Neuron (in vitro differentiated cells): ENCODE measurements around the gene RBP7.

ENCODE experiments used
- H2AFZ ChIP-seq: one replicate; pipeline ENCODE4 v1.6.1; 2013; ENCODE audit warnings: low read depth, mild to moderate bottlenecking, inconsistent platforms, low read length, moderate library complexity
- H3K27me3 ChIP-seq: one replicate; pipeline ENCODE4 v1.6.1; 2013; ENCODE audit warnings: low read length; ENCODE audit not compliant: insufficient read depth
- H3K36me3 ChIP-seq: one replicate; pipeline ENCODE4 v1.6.1; 2013; ENCODE audit warnings: low read length; ENCODE audit not compliant: insufficient read depth
- H3K4me1 ChIP-seq: one replicate; pipeline ENCODE4 v1.6.1; 2013; ENCODE audit warnings: low read length; ENCODE audit not compliant: insufficient read depth
- H3K4me3 ChIP-seq: 2 replicates; pipeline ENCODE4 v1.5.1; 2013; ENCODE audit warnings: mild to moderate bottlenecking, low read length, moderate library complexity
- H3K9me3 ChIP-seq: one replicate; pipeline ENCODE4 v1.6.1; 2013; ENCODE audit warnings: low read length

Gene RBP7

DNA sequence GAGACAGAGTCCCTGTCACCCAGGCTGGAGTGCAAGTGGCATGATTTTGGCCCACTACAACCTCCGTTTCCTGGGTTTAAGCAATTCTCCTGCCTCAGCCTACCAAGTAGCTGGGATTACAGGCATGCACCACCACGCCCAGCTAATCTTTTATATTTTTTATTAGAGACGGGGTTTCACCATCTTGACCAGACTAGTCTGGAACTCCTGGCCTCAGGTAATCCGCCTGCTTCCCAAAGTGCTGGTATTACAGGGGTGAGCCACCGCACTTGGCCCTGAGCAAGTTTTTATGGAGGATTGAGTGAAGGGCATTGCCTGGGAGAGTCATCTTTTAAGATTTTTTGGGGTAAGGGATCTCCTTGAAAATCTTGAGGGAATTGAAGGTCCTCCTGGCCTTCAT lies 64.2 kb downstream of the RBP7 start:
- peaks cover 2% of the 10 kb centered on the region for H3K36me3 ChIP-seq
- H3K4me3 ChIP-seq: no peak overlapping the region
- H3K4me1 ChIP-seq: peaks cover 7% of the 10 kb centered on the region
- no peak overlapping the region for H2AFZ ChIP-seq
- no peaks in the 10 kb centered on the region for H3K27me3 ChIP-seq
- peaks cover 2% of the 10 kb centered on the region for H3K9me3 ChIP-seq

DNA sequence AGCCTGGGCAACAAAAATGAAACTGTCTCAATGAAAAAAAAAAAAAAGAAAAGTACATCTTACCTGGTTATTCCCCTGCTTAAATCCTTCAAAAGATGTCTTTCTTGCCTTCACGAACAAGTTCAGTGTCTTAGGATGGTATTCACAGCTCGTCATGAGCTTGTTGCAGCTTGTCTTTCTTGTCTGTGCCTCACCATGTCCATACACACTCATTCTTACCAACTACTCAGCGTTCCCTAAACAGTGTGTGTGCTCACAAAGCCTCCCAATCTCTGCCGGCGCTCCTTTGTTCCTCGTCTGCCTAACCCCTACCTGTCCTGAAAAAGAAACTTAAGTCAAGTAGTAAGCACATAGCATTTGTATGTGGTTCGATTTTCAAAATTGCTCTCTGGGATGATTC lies 66.8 kb downstream of the RBP7 start:
- Histone ChIP-seq H2AFZ (no peak overlapping the region), H3K27me3 (no peaks in the 10 kb centered on the region), H3K4me1 (peaks cover 7% of the 10 kb centered on the region), H3K36me3 (peaks cover 2% of the 10 kb centered on the region), H3K9me3 (no peaks in the 10 kb centered on the region), H3K4me3 (no peak overlapping the region)

DNA sequence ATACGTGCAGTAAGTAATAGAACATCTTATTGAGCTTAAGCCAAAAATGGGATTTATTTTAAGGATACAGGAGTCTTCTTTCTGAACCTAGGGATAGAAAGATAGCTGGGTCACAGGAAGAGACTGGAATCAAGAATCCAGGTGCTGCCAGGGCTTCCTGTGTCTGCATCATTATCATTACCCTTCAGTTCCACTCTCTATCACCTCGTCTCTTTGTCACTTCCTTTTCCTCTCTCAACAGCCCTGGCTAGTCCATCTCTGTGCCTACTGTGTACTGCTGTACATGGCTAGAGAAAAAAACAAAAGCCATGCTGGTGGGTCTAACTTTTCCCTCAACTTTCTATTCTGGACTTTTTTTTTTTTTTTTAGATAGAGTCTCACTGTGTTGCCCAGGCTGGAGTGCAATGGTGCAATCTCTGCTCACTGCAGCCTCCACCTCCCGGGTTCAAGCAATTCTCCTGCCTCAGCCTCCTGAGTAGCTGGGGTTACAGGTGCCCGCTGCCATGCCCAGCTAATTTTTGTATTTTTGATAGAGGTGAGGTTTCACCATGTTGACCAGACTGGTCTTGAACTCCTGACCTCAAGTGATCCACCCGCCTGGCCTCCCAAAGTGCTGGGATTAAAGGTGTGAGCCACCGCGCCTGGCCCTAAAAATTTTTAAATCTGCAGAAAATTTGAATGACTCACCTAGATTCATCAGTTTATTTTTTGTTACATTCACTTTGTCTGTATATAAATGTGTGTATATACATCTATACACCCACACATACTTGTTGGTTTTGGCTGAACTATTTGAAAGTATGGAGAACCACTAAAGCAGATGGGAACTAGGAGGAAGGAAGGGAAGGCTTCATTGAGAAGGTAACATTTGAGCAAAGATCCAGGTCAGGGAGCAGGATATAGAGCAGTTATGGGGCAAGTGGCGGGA lies 67.7 kb downstream of the RBP7 start:
- Histone ChIP-seq H3K36me3 (no peaks in the 10 kb centered on the region), H3K27me3 (no peaks in the 10 kb centered on the region), H3K4me3 (no peak overlapping the region), H3K4me1 (peaks cover 7% of the 10 kb centered on the region), H2AFZ (no peak overlapping the region), H3K9me3 (no peaks in the 10 kb centered on the region)

DNA sequence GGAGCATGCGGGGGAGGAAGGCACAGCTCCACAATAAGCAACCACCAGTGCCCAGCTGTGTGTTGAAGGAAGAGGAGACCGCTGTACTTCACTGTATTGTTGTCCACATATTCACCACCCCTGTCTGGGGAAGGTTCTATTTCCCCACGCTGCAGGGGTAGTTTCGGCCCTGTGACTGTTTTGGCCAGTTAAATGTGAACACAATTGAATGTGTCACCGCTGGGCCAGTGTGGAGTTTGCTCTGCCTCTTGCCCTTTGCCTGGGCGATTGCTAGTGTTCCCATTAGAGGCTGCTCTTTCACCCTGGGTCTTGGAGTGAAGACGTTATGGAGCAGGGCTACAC lies 68.3 kb downstream of the RBP7 start:
- no peaks in the 10 kb centered on the region for H3K9me3 ChIP-seq
- H3K4me1 ChIP-seq: peaks cover 7% of the 10 kb centered on the region
- no peak overlapping the region for H3K4me3 ChIP-seq
- no peak overlapping the region for H2AFZ ChIP-seq
- no peaks in the 10 kb centered on the region for H3K27me3 ChIP-seq
- no peaks in the 10 kb centered on the region for H3K36me3 ChIP-seq
